ENCODE measurements around the gene FNBP1.

Gene FNBP1

DNA sequence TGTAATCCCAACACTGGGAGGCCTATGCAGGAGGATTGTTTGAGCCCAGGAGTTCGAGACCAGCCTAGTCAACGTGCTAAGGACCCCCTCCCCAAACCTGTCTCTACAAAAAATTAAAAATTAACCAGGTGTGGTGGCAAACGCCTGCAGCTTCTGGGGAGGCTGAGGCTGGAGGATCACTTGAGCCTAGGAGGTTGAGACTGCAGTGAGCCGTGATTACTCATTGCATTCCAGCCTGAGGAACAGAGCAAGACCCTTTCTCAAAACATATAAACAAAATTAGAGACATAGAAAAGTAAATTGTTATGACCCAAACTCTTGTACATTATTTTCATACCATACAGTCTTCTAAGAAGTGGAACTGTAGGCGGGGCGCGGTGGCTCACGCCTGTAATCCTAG is 11.8 kb upstream of the FNBP1 start:
- no peak for DNase-seq (ENCODE audit: low spot score)
- TF ChIP-seq, protein P1, sequence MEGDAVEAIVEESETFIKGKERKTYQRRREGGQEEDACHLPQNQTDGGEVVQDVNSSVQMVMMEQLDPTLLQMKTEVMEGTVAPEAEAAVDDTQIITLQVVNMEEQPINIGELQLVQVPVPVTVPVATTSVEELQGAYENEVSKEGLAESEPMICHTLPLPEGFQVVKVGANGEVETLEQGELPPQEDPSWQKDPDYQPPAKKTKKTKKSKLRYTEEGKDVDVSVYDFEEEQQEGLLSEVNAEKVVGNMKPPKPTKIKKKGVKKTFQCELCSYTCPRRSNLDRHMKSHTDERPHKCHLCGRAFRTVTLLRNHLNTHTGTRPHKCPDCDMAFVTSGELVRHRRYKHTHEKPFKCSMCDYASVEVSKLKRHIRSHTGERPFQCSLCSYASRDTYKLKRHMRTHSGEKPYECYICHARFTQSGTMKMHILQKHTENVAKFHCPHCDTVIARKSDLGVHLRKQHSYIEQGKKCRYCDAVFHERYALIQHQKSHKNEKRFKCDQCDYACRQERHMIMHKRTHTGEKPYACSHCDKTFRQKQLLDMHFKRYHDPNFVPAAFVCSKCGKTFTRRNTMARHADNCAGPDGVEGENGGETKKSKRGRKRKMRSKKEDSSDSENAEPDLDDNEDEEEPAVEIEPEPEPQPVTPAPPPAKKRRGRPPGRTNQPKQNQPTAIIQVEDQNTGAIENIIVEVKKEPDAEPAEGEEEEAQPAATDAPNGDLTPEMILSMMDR (IDR thresholded peaks at IDR 0.05; ENCODE audit: extremely low read depth, missing control alignments), result no peak

DNA sequence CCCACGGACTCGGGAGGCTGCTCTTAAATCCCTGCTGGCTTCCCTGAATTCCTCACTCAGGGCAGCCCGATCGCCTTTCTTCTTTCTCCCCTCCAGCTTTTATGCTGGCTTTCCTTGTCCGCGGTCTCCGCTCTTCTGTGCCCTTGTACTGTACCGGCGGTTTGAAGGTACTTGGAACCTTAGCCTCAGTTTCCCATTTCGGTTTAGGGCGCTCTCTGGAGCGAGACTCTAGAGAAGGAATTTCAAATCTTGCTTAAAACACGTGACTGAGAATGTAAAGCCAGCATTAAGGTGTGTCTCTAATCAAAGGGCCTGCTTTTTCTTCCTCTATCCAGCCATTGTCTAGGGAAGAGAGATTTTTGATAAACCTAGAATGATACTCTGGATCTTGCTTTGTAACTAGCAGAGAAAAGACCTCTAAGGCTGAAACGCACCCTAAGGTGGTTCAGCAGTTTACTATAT is 11.4 kb upstream of the FNBP1 start:
- TF ChIP-seq, protein P1 (IDR thresholded peaks at IDR 0.05; ENCODE audit: extremely low read depth, missing control alignments), result no peak
- DNase-seq (ENCODE audit: low spot score), result no peak

DNA sequence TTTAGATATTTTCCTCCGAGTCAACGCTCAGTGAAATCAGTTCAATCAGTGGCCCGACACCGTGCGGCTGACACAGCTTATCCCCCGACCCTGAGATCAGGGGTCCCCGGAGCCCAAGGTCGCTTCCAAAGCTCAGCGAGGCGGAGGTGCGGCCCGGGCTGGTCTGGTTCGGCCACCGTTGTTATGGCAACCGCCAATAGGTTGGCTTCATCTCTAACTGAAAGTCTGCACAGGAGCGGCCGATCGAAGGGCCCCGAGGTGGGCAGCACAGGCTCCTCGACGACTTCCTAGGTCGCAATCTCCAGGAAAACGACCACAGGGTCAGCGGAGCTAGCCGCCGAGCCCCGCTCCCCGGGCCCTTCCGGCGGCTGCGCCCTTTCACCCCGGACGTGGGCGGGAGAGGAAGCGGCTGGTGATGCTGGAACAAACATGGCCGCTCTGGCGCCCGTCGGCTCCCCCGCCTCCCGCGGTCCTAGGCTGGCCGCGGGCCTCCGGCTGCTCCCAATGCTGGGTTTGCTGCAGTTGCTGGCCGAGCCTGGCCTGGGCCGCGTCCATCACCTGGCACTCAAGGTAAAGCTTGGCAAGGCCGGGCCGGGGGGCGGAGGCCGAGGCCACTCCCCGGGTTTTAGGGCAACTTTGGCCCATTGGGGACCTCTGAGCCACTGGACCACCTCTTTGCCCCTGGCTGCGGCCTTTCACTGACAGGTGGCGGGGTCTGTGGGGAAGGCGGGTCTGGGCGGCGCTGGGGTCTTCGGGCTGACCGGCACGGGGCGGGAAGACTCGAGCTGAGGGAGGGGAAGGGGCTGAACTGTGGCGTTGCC is 10.7 kb upstream of the FNBP1 start, which contains the start of gene GPR107:
GPR107 (plus strand) TSS at position 403 of the 821 bp plus-strand sequence; CDS start at position 430, 27 bp downstream.
- TF ChIP-seq, protein P1 (IDR thresholded peaks at IDR 0.05; ENCODE audit: extremely low read depth, missing control alignments), result no peak
- DNase-seq (ENCODE audit: low spot score), result peak; percentile 89

DNA sequence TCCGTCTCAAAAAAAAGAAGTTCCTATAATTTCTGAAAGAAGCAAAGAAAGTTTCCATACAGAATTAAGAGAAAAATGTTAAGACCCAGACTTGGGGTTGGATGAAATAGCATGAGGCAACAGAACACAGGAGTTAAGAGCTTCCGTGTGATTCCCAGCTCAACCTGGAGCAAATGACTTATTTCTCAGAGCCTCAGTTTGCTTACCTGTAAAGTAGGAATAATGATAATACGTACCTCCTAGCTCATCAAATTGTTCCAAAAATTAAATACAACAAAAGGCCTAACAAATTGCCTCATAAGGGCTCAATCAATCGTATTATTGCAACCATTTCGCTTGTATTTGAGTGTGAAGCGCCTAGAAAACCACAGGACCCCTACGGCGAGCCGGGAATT is 10.1 kb upstream of the FNBP1 start:
- TF ChIP-seq, protein P1 (IDR thresholded peaks at IDR 0.05; ENCODE audit: extremely low read depth, missing control alignments), result no peak
- no peak for DNase-seq (ENCODE audit: low spot score)

DNA sequence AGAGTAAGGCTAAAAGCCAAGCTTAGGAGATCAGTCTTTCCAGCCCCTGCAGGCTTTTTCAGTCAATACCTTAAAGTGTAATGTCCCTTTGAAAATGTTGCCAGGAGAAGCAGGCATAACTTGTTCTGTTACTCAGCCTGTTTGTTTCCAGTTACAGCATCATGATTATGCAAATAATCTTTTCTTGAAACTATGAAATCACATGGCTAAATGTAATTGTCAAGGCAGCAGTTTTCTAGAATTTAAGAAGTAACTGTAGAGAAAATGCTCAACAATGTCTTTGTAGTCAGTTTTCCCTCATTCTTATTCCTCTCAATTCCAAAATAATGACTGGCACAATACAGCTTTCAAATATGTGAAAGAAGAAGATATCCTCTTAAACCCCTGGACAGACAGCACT is 8.9 kb upstream of the FNBP1 start:
- DNase-seq (ENCODE audit: low spot score), result peak; percentile 48
- TF ChIP-seq, protein P1 (IDR thresholded peaks at IDR 0.05; ENCODE audit: extremely low read depth, missing control alignments), result no peak

DNA sequence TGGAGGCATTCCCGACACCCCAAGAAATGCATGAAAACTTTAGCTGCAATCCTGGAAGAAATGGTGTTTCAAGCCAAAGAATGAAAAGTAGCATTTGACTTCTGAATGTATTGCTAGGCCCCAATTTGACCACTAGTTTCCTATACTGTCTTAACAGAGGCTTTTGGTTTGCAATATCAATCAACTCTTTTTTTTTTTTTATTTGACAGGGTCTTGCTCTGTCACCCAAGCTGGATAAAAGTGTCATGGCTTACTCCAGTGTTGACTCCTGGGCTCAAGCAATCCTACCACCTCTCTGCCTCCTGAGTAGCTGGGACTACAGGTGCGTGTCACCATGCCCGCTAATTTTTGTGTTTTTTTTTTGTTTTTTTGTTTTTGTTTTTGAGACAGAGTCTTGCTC is 7.5 kb upstream of the FNBP1 start:
- DNase-seq (ENCODE audit: low spot score), result no peak
- TF ChIP-seq, protein P1 (IDR thresholded peaks at IDR 0.05; ENCODE audit: extremely low read depth, missing control alignments), result no peak

DNA sequence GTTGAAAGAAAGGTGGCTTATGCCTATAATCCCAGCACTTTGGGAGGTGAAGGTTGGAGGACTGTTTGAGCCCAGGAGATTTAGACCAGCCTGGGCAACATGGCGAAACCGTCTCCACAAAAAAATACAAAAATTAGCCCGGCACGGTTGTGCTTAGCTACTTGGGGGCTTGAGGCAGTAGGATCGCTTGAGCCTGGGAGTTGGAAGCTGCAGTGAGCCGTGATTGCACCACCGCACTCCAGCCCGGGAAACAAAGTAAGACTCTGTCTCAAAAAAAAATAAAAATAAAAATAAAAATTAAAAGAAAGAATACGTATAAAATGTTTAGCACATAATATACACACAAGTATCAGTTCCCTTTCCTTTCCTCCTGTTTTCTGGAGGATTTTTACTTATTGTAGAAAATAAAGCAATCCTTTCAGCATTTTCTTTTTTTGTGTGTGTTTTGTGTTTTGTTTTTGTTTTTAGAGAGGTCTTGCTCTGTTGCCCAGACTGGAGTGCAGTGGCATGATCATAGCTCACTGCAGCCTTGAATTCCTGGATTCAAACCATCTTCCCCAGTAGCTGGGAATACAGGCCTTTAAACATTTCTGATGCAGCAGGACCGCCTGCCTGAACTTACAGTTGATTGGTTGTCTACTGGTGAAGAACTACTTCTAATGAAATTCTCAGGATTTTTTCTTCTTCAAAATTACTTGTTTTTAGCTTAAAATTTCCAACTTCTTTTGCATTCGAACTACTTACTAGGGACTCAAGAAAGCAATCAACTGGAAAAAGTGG is 6.6 kb upstream of the FNBP1 start:
- TF ChIP-seq, protein P1 (IDR thresholded peaks at IDR 0.05; ENCODE audit: extremely low read depth, missing control alignments), result no peak
- no peak for DNase-seq (ENCODE audit: low spot score)

All from GM20000 (cell line).